ENCODE measurements around the gene NKD2.

GRCh38 chr5:1007681-1008450 lies 736 bp upstream of the NKD2 start:
- TF ChIP-seq CTCF (conservative IDR thresholded peaks at IDR 0.05; ENCODE audit: low read depth in 2 of 2): no peak; a peak in 1 of 4 replicates
- no peak for TF ChIP-seq REST (IDR thresholded peaks at IDR 0.05; ENCODE audit: unreplicated experiment)

Measured in GM23338 (cell line).